Lower lobe of right lung (tissue), 2 donors: ENCODE measurements around the gene C19orf38. TPM values are rescaled to one million over a fixed set of nuclear protein-coding genes. Genes with fewer than 3 reads are reported as not detected.

Source experiments
- ATAC-seq, 2 donors: fragments of 200-7000 bp; cut with Tn5 transposase; one replicate each; pipeline ENCODE4 v1.9.1; 2020 to 2022; ENCODE audit warnings: mild to moderate bottlenecking in 2 of 2, moderate library complexity in 2 of 2
- DNase-seq: peaks from one replicate; pipeline ENCODE4 v3.0.0-alpha.2; 2020
- H3K27ac ChIP-seq: fragments of 200-600 bp; one replicate; pipeline ENCODE4 v1.8.0; 2022
- H3K27me3 ChIP-seq: fragments of 200-600 bp; one replicate; pipeline ENCODE4 v1.8.0; 2022; ENCODE audit warnings: low read depth
- H3K36me3 ChIP-seq: fragments of 200-600 bp; one replicate; pipeline ENCODE4 v1.8.0; 2022; ENCODE audit warnings: mild to moderate bottlenecking
- H3K4me1 ChIP-seq: fragments of 200-600 bp; one replicate; pipeline ENCODE4 v1.8.0; 2022
- H3K4me3 ChIP-seq: fragments of 200-600 bp; one replicate; pipeline ENCODE4 v1.8.0; 2022; ENCODE audit warnings: mild to moderate bottlenecking
- H3K9me3 ChIP-seq: fragments of 200-600 bp; one replicate; pipeline ENCODE4 v1.8.0; 2022
- intact Hi-C: fragments of 100-400 bp; cut with DNase I; formaldehyde crosslinking; loops from one replicate; pipeline ENCODE4 v1.11.0; 2022
- total RNA-seq: library from RNA; stranded (reverse); fragmentation: NEBNext Ultra II Directional; extraction: Animal tissue kit (Norgen Biotek cat#: 25700); gene quantifications from one replicate; pipeline ENCODE4 v1.2.1, GENCODE V29; 2021
- TF ChIP-seq, protein P1 (sequence below): fragments of 200-600 bp; IDR thresholded peaks from one replicate; pipeline ENCODE4 v1.8.0; 2022; ENCODE audit warnings: antibody characterized with exemption, mild to moderate bottlenecking
- donor health status: DM: no; HTN: yes; CAD: no; lungs with severe emphysema.

The C19orf38 gene
- total RNA-seq, 1 donor from 2014 or later, result 11.7 TPM

DNA sequence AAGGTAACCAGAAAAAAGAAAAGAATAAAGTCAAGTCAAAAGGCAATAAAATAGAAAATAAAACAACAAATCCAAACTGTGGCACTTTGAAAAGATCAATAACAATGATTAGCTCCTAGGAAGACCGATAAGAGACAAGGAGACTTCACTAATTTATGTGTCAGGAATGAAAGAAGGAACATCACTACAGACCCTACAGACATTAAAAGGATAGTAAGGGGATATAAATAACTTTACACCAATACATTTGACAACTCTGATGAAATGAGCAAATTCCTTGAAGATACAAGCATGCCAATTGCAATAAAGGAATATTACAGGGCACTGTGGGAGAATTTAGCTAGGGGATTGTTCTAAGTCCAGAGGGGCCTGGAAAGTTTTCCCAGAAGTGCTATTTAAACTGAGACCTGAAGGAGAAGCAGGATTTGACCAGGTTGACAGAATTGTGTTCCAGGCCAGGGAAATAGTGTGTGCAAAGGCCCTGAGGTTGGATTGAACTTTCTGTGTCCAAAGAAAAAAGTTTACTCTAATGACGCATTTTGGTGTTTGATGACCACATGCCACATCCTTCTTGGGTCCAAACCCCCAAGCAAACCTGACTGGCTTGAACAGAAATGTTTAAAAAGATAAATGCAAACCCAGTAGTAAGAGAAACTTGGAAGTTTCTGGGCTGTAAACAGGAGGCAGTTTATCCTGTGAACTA lies 1.6 kb upstream of the C19orf38 start:
- Histone ChIP-seq H3K9me3 (no peaks in the 10 kb centered on the region), H3K27ac (no peak overlapping the region), H3K36me3 (no peaks in the 10 kb centered on the region), H3K4me3 (no peak overlapping the region), H3K27me3 (peaks cover 3% of the 10 kb centered on the region), H3K4me1 (no peaks in the 10 kb centered on the region)
- TF ChIP-seq, protein P1, sequence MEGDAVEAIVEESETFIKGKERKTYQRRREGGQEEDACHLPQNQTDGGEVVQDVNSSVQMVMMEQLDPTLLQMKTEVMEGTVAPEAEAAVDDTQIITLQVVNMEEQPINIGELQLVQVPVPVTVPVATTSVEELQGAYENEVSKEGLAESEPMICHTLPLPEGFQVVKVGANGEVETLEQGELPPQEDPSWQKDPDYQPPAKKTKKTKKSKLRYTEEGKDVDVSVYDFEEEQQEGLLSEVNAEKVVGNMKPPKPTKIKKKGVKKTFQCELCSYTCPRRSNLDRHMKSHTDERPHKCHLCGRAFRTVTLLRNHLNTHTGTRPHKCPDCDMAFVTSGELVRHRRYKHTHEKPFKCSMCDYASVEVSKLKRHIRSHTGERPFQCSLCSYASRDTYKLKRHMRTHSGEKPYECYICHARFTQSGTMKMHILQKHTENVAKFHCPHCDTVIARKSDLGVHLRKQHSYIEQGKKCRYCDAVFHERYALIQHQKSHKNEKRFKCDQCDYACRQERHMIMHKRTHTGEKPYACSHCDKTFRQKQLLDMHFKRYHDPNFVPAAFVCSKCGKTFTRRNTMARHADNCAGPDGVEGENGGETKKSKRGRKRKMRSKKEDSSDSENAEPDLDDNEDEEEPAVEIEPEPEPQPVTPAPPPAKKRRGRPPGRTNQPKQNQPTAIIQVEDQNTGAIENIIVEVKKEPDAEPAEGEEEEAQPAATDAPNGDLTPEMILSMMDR, result no peak
- ATAC-seq (no peak), DNase-seq (no peak)
- intact Hi-C loops, result no loop called here

DNA sequence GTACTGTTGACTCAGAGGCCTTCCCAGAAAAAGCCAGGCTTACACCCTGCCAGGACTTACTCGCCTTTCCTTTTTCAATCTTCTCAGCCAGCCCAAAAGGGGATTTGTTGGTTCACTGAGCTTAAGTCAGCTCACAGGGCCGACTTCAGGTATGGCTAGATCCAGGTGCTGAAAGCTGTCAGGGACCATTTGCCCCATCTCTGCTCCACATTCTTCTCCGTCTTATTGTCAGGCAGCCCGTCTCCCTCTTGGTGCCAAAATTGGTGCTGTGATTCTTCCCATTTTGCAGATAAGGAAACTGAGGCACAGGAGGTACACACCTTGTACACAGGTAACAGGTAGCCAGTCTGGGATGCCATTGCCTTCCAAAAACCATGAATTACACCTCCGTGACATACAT lies 2.4 kb downstream of the C19orf38 start:
- Histone ChIP-seq H3K9me3 (no peaks in the 10 kb centered on the region), H3K27me3 (peaks cover 3% of the 10 kb centered on the region), H3K4me3 (no peak overlapping the region), H3K36me3 (no peaks in the 10 kb centered on the region), H3K27ac (no peak overlapping the region), H3K4me1 (no peaks in the 10 kb centered on the region)
- DNase-seq (no peak), ATAC-seq (no peak)
- intact Hi-C loops, result no loop called here
- TF ChIP-seq, protein P1, result no peak

DNA sequence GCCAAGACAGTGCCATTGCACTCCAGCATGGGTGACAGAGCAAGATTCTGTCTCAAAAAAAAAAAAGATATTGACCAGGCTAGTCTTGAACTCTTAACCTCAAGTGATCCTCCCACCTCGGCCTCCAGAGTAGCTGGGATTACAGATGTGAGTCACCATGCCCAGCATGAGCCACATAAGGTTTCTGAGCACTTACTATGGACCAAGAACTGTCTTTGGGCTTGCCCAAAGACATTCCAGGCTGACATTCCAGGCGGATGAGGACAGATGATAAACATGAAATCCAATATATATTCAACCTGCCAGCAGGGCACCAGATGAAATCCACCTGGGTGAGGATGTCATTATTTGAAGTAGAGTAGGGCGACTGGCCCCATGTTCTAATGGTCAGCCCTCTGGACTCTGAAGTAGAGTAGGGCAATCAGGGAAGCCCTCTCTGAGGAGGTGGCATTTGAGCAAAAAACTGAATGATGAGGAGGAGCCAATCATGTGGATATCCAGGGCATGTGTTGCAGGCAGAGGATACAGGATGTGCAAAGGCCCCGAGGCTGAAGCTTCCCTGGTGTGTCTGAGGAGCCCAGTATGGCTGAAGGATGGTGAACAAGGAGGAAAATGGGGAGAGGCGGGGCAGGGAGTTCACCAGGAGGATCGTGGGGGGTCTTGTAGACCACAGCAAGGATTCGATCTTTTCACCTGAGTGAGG lies 4.0 kb downstream of the C19orf38 start:
- Histone ChIP-seq H3K4me3 (no peak overlapping the region), H3K9me3 (no peaks in the 10 kb centered on the region), H3K36me3 (no peaks in the 10 kb centered on the region), H3K27me3 (peaks cover 3% of the 10 kb centered on the region), H3K27ac (no peak overlapping the region), H3K4me1 (no peaks in the 10 kb centered on the region)
- no peak for DNase-seq
- TF ChIP-seq, protein P1, result no peak
- ATAC-seq, result no peak
- intact Hi-C loops, result no loop called here

DNA sequence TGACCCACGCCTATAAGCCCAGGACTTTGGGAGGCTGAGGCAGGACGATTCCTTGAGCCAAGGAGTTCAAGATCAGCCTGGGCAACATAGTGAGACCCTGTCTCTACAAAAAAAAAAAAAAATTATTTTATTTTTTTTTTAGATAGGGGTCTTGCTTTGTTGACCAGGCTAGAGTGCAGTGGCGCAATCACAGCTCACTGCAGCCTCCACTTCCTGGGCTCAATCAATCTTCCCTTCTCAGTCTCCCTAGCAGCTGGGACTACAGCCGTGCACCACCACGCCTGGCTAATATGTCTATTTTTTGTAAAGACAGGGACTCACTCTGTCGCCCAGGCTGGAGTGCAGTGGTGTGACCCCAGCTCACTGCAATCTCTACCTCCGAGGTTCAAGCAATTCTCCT lies 4.7 kb downstream of the C19orf38 start:
- TF ChIP-seq, protein P1, result no peak
- DNase-seq (no peak), ATAC-seq (no peak)
- Histone ChIP-seq H3K36me3 (no peaks in the 10 kb centered on the region), H3K4me1 (no peaks in the 10 kb centered on the region), H3K27me3 (peaks cover 3% of the 10 kb centered on the region), H3K9me3 (no peaks in the 10 kb centered on the region), H3K4me3 (no peak overlapping the region), H3K27ac (no peak overlapping the region)
- intact Hi-C loops, result no loop called here

DNA sequence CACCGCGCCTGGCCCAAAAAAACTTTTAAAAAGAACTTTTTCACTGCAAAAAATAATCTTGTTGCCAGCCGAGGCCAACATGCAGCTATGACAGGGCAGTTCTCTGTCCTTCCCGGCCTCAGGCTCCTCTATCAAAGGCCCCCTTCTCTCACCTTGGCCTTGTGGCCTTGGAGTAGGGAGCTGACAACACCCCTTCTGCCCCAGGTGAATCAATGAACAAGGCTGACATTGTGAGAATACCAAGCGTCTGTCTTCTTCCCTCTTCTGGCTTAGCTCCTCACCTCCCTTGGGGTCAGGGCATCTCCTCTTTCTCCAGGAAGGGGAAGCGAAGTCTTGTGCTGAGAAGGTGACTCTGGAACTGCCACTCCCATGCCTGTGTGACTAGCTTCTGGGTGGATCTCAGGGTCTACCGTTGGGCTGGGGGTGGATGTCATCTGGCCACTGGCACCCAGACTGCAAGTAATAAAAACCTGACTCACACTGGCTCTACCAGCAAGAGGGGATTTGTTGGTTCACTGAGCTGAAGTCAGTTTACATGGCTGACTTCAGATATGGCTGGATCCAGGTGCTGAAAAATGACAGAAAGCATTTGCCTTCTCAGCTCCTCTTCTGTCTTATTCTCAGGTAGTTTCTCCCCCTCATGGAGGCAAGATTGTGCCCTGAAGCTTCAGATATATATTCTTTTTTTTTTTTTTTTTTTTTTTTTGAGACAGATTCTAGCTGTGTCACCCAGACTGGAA lies 6.3 kb downstream of the C19orf38 start:
- Histone ChIP-seq H3K27me3 (peaks cover 3% of the 10 kb centered on the region), H3K9me3 (no peaks in the 10 kb centered on the region), H3K4me1 (no peaks in the 10 kb centered on the region), H3K27ac (no peak overlapping the region), H3K36me3 (no peaks in the 10 kb centered on the region), H3K4me3 (no peak overlapping the region)
- intact Hi-C loops, result no loop called here
- TF ChIP-seq, protein P1, result no peak
- DNase-seq, result no peak
- ATAC-seq, result no peak
